Measurements from ENCODE around the gene BARHL2. TPM values are rescaled to one million over a fixed set of nuclear protein-coding genes. Genes with fewer than 3 reads are reported as not detected.

Gene BARHL2
- total and polyA plus RNA-seq, 12 donors = 0.13 TPM; not detected in 11

DNA sequence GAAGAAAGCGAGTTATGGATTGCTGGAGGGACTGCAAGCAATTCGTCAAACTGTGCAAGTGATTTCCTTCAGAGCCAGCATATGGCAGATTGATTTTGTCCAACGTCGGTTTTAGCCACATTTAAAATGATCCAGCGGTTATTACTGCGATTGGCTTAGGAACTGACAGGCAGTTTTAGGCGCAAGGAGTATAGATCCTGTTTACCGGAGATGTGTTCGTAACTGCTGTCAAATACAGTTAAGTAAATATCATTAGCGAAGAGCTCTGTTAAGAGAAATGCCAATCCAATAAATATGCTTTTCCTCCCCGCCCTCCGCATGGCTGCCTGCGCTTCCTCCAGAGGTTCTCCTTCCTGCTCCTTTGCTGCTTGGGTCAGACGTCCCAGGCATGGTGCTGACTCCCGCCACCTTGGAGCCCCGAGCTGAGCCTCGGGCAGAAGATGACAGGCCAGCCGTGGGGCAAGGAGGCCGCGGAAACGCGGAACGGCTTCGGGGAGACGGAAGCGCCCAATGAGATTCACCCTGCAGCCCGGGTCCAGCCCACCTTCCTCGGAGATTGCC is 9.4 kb upstream of the BARHL2 start:
- Histone ChIP-seq H3K4me3 (peak overlapping the region in 3 of 10 donors; percentile 3 to 41 (median 35)), H3K27ac (no peak overlapping the region), H3K9me3 (peaks cover 0 to under 1% (median 0%) of the 10 kb centered on the region in 11 donors), H3K27me3 (peaks cover 85 to 100% (median 100%) of the 10 kb centered on the region in 7 donors), H3K36me3 (no peaks in the 10 kb centered on the region), H3K4me1 (peaks cover 20 to 69% (median 46%) of the 10 kb centered on the region in 9 donors)
- intact Hi-C loops (cut with DNase I) = loop anchor here in 8 of 10 donors (5.0 to 10.0 kb wide), 7 partner anchors 118 to 612 kb away; partner anchors contain the start of gene ZNF644 (in 1 of the 8)
- ATAC-seq = no peak
- TF ChIP-seq, protein P1, sequence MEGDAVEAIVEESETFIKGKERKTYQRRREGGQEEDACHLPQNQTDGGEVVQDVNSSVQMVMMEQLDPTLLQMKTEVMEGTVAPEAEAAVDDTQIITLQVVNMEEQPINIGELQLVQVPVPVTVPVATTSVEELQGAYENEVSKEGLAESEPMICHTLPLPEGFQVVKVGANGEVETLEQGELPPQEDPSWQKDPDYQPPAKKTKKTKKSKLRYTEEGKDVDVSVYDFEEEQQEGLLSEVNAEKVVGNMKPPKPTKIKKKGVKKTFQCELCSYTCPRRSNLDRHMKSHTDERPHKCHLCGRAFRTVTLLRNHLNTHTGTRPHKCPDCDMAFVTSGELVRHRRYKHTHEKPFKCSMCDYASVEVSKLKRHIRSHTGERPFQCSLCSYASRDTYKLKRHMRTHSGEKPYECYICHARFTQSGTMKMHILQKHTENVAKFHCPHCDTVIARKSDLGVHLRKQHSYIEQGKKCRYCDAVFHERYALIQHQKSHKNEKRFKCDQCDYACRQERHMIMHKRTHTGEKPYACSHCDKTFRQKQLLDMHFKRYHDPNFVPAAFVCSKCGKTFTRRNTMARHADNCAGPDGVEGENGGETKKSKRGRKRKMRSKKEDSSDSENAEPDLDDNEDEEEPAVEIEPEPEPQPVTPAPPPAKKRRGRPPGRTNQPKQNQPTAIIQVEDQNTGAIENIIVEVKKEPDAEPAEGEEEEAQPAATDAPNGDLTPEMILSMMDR (IDR thresholded peaks at IDR 0.05) = no peak
- 5 to 9% methylated on average over 28 of the region's 28 CpGs for WGBS, 2 donors
- no peak for DNase-seq

GRCh38 chr1:90725657-90726424 is 8.7 kb upstream of the BARHL2 start:
- Histone ChIP-seq H3K9me3 (peaks cover 0 to 6% (median 0%) of the 10 kb centered on the region in 11 donors), H3K36me3 (no peaks in the 10 kb centered on the region), H3K27ac (no peak overlapping the region), H3K27me3 (peaks cover 79 to 100% (median 100%) of the 10 kb centered on the region in 7 donors), H3K4me3 (peak overlapping the region; percentile 7 to 46 (median 32)), H3K4me1 (peaks cover 20 to 71% (median 46%) of the 10 kb centered on the region in 9 donors)
- WGBS, 2 donors = 3 to 6% methylated on average over 44 of the region's 44 CpGs
- intact Hi-C loops (cut with DNase I) = loop anchor here in 8 of 10 donors (5.0 to 10.0 kb wide), 7 partner anchors 119 to 611 kb away; partner anchors contain the start of gene ZNF644 (in 1 of the 8)
- DNase-seq (no peak), ATAC-seq (peak in 3 of 8 donors; percentile 29 to 44 (median 37))
- TF ChIP-seq, protein P1 (IDR thresholded peaks at IDR 0.05) = peak in 1 of 9 donors; percentile 13

GRCh38 chr1:90724926-90725656 is 8.0 kb upstream of the BARHL2 start:
- TF ChIP-seq, protein P1 (IDR thresholded peaks at IDR 0.05) = no peak
- WGBS, 2 donors = 1 to 4% methylated on average over 52 of the region's 52 CpGs
- peaks cover 20 to 64% (median 40%) of the 10 kb centered on the region in 9 donors for H3K4me1 ChIP-seq
- no peaks in the 10 kb centered on the region for H3K36me3 ChIP-seq
- ATAC-seq = no peak
- peaks cover 80 to 100% (median 100%) of the 10 kb centered on the region in 7 donors for H3K27me3 ChIP-seq
- H3K27ac ChIP-seq = no peak overlapping the region
- no peak for DNase-seq
- intact Hi-C loops (cut with DNase I) = loop anchor here in 8 of 10 donors (5.0 to 10.0 kb wide), 8 partner anchors 120 to 610 kb away; partner anchors contain the start of gene ZNF644 (in 1 of the 8)
- peaks cover 0 to 6% (median 0%) of the 10 kb centered on the region in 11 donors for H3K9me3 ChIP-seq
- peak overlapping the region; percentile 7 to 46 (median 32) for H3K4me3 ChIP-seq

GRCh38 chr1:90724361-90724760 is 7.3 kb upstream of the BARHL2 start:
- no peak for ATAC-seq
- intact Hi-C loops (cut with DNase I) = loop anchor here in 8 of 10 donors (5.0 to 10.0 kb wide), 8 partner anchors 120 to 610 kb away; partner anchors contain the start of gene ZNF644 (in 1 of the 8)
- DNase-seq = no peak
- Histone ChIP-seq H3K27ac (no peak overlapping the region), H3K9me3 (peaks cover 0 to 6% (median 0%) of the 10 kb centered on the region in 11 donors), H3K36me3 (no peaks in the 10 kb centered on the region), H3K27me3 (peaks cover 80 to 100% (median 100%) of the 10 kb centered on the region in 7 donors), H3K4me1 (peaks cover 20 to 60% (median 35%) of the 10 kb centered on the region in 9 donors), H3K4me3 (peak overlapping the region in 1 of 10 donors; percentile 7)
- WGBS, 2 donors = 4 to 6% methylated on average over 19 of the region's 19 CpGs
- TF ChIP-seq, protein P1 (IDR thresholded peaks at IDR 0.05) = no peak

Measured in heart right ventricle (tissue), 16 donors.